Measurements from ENCODE around the gene HPGDS.
A peak's percentile ranks its signal among the peaks of the same experiment; 100 is the strongest.
"Not testable (repeated sequence)": the region's sequence is repeated elsewhere in the genome, so short reads cannot be mapped to it uniquely, and the experiment has no call there.

HPGDS gene

GRCh38 chr4:94342694-94343093 is at the start of gene HPGDS:
TSS of gene HPGDS (minus strand) at chr4:94342836. CDS start at chr4:94334629, 8,207 bp downstream.
- Mint-ChIP-seq H3K4me3 (no peak within 1 kb of the TSS), H3K27ac (peak within 1 kb of the TSS in 1 of 3 experiments; percentile 43), H3K36me3 (ENCODE audit: low read depth) (no peaks in the 10 kb centered on the region), H3K27me3 (ENCODE audit: low read depth) (peaks cover 4% of the 10 kb centered on the region), H3K9me3 (no peaks in the 10 kb centered on the region), H3K4me1 (peaks cover 9% of the 10 kb centered on the region)
- TF ChIP-seq, protein P1, sequence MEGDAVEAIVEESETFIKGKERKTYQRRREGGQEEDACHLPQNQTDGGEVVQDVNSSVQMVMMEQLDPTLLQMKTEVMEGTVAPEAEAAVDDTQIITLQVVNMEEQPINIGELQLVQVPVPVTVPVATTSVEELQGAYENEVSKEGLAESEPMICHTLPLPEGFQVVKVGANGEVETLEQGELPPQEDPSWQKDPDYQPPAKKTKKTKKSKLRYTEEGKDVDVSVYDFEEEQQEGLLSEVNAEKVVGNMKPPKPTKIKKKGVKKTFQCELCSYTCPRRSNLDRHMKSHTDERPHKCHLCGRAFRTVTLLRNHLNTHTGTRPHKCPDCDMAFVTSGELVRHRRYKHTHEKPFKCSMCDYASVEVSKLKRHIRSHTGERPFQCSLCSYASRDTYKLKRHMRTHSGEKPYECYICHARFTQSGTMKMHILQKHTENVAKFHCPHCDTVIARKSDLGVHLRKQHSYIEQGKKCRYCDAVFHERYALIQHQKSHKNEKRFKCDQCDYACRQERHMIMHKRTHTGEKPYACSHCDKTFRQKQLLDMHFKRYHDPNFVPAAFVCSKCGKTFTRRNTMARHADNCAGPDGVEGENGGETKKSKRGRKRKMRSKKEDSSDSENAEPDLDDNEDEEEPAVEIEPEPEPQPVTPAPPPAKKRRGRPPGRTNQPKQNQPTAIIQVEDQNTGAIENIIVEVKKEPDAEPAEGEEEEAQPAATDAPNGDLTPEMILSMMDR (IDR thresholded peaks at IDR 0.05; ENCODE audit: unreplicated experiment in 3 of 3), result no peak

DNA sequence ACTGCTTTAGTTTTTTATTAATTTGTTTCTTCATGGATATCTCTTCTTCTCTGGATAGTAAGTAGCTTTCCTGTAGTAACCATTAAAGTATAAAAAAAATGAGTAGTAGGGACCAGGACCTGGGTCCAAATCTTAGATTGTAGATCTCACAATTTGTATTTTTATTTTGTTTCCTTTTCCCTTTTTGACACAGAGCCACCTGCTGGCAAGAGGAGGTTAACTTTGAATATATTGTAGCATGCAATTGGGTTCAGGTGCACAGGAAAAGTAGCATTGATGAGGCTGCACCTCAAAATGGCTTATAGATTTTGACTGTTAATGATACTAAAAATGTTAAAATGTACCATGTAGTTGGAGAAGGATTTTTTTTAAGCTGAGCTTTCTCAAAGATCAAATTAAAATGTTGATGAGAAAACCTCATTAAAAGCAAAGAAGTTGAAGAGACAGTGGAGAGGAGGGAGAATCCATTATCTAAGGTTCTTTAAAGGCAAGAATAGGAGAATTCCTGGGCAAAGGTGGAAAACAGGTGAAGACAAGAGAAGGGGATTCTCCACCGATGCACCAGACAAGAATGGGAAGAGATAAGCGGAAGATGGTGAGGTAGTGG is 48.3 kb upstream of the HPGDS start:
- H3K4me3 Mint-ChIP-seq, result no peak overlapping the region

GRCh38 chr4:94389595-94390267 is 47.1 kb upstream of the HPGDS start:
- Mint-ChIP-seq H3K27me3 (ENCODE audit: low read depth) (no peaks in the 10 kb centered on the region), H3K36me3 (ENCODE audit: low read depth) (no peaks in the 10 kb centered on the region), H3K4me1 (no peaks in the 10 kb centered on the region), H3K27ac (no peak overlapping the region), H3K4me3 (no peak overlapping the region), H3K9me3 (peaks cover 6% of the 10 kb centered on the region)
- TF ChIP-seq, protein P1 (IDR thresholded peaks at IDR 0.05; ENCODE audit: unreplicated experiment in 3 of 3), result no peak

More for the DNA sequence above, 48.3 kb upstream of the HPGDS start:
- Mint-ChIP-seq H3K27ac (no peak overlapping the region), H3K36me3 (ENCODE audit: low read depth) (no peaks in the 10 kb centered on the region), H3K27me3 (ENCODE audit: low read depth) (no peaks in the 10 kb centered on the region), H3K4me1 (no peaks in the 10 kb centered on the region), H3K9me3 (peaks cover 6% of the 10 kb centered on the region)
- TF ChIP-seq, protein P1 (IDR thresholded peaks at IDR 0.05; ENCODE audit: unreplicated experiment in 3 of 3), result peak; percentile 52 to 66 (median 62)

GRCh38 chr4:94387965-94388364 is 45.3 kb upstream of the HPGDS start:
- not testable (repeated sequence) for H3K27ac Mint-ChIP-seq; H3K36me3 Mint-ChIP-seq (ENCODE audit: low read depth); H3K27me3 Mint-ChIP-seq (ENCODE audit: low read depth); H3K4me3 Mint-ChIP-seq; H3K9me3 Mint-ChIP-seq; H3K4me1 Mint-ChIP-seq

GRCh38 chr4:94385452-94385851 is 42.8 kb upstream of the HPGDS start:
- not testable (repeated sequence) for H3K27ac Mint-ChIP-seq; H3K4me1 Mint-ChIP-seq; H3K4me3 Mint-ChIP-seq; H3K36me3 Mint-ChIP-seq (ENCODE audit: low read depth); H3K9me3 Mint-ChIP-seq; H3K27me3 Mint-ChIP-seq (ENCODE audit: low read depth)

DNA sequence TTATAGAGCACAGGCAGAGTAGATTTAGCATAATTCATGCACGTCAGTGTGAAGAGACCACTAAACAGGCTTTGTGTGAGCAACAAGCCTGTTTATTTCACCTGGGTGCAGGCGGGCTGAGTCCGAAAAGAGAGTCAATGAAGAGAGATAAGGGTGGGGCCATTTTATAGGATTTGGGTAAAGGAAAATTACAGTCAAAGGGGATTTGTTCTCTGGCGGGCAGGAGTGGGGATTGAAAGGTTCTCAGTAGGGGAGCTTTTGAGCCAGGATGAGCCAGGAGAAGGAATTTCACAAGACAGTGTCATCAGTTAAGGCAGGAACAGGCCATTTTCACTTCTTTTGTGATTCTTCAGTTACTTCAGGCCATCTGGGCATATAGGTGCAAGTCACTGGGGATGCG is 40.3 kb upstream of the HPGDS start:
- not testable (repeated sequence) for H3K27ac Mint-ChIP-seq; H3K36me3 Mint-ChIP-seq (ENCODE audit: low read depth); H3K4me1 Mint-ChIP-seq; H3K4me3 Mint-ChIP-seq; H3K9me3 Mint-ChIP-seq; H3K27me3 Mint-ChIP-seq (ENCODE audit: low read depth)

GRCh38 chr4:94378047-94378446 is 35.4 kb upstream of the HPGDS start:
- Mint-ChIP-seq H3K27me3 (ENCODE audit: low read depth) (peaks cover 5% of the 10 kb centered on the region), H3K27ac (peak overlapping the region in 2 of 3 experiments; percentile 21 to 25)
- TF ChIP-seq, protein P1 (IDR thresholded peaks at IDR 0.05; ENCODE audit: unreplicated experiment in 3 of 3), result no peak

More at GRCh38 chr4:94378047-94378446, 35.4 kb upstream of the HPGDS start:
- H3K4me3 Mint-ChIP-seq, result no peak overlapping the region
- H3K4me1 Mint-ChIP-seq, result peaks cover 8% of the 10 kb centered on the region
- H3K36me3 Mint-ChIP-seq (ENCODE audit: low read depth), result no peaks in the 10 kb centered on the region
- H3K9me3 Mint-ChIP-seq, result no peaks in the 10 kb centered on the region
